K562 (cell line): ENCODE measurements around the gene DYNC2LI1. TPM values are rescaled to one million over a fixed set of nuclear protein-coding genes. Genes with fewer than 3 reads are reported as not detected.

ENCODE experiments used
- BRD9 ChIP-seq: fragments of 450-650 bp; IDR thresholded peaks from 2 replicates; pipeline ENCODE4 v1.6.1; 2018; ENCODE audit warnings: low read depth; ENCODE audit not compliant: partially characterized antibody
- ELF4 ChIP-seq: fragments of 450-650 bp; formaldehyde crosslinking; IDR thresholded peaks from 2 replicates; pipeline ENCODE4 v1.4.0; 2022; ENCODE audit warnings: missing genetic modification characterization
- ESRRA ChIP-seq: fragments of 450-650 bp; IDR thresholded peaks from 2 replicates; pipeline ENCODE4 v1.6.1; 2014; ENCODE audit warnings: low read depth, mild to moderate bottlenecking, moderate library complexity, borderline replicate concordance
- GATAD2B ChIP-seq: fragments of 450-650 bp; IDR thresholded peaks from 2 replicates; pipeline ENCODE4 v1.6.1; 2017; ENCODE audit warnings: mild to moderate bottlenecking, borderline replicate concordance
- HMGN3 ChIP-seq: IDR thresholded peaks from 2 replicates; pipeline ENCODE4 v1.6.1; 2011; ENCODE audit warnings: borderline replicate concordance, low read depth, mild to moderate bottlenecking, mixed read lengths, low read length; ENCODE audit not compliant: insufficient read length; ENCODE audit errors: extremely low read depth
- MTA1 ChIP-seq: fragments of 450-650 bp; IDR thresholded peaks from 2 replicates; pipeline ENCODE4 v1.6.1; 2017; ENCODE audit warnings: borderline replicate concordance
- PHB2 ChIP-seq: fragments of 450-650 bp; IDR thresholded peaks from 2 replicates; pipeline ENCODE4 v1.6.1; 2017; ENCODE audit warnings: low read depth
- SAFB2 ChIP-seq: fragments of 200-400 bp; formaldehyde crosslinking; IDR thresholded peaks from 2 replicates; pipeline ENCODE4 v1.6.1; 2018; ENCODE audit warnings: borderline replicate concordance, low read length, low read depth, moderate library complexity; ENCODE audit not compliant: severe bottlenecking
- SMAD1 ChIP-seq: fragments of 150-350 bp; IDR thresholded peaks from 2 replicates; pipeline ENCODE4 v1.6.1; 2014; ENCODE audit warnings: low read length, low read depth; ENCODE audit not compliant: partially characterized antibody
- SMAD3 ChIP-seq: fragments of 450-650 bp; formaldehyde crosslinking; conservative IDR thresholded peaks from 2 replicates; pipeline ENCODE4 v1.4.0; 2020; ENCODE audit warnings: mild to moderate bottlenecking
- ZBTB17 ChIP-seq: fragments of 450-650 bp; formaldehyde crosslinking; IDR thresholded peaks from 2 replicates; pipeline ENCODE4 v1.4.0; 2020; ENCODE audit warnings: mild to moderate bottlenecking
- ZNF76 ChIP-seq: fragments of 250-450 bp; sonication (Bioruptor Pico); IDR thresholded peaks from 2 replicates; pipeline ENCODE4 v1.4.0; 2020; ENCODE audit warnings: mild to moderate bottlenecking, moderate library complexity, borderline replicate concordance
- ZNF79 ChIP-seq: fragments of 250-450 bp; sonication (Bioruptor Pico); IDR thresholded peaks from 2 replicates; pipeline ENCODE4 v1.4.0; 2020; ENCODE audit warnings: low read depth, mild to moderate bottlenecking, moderate library complexity
- polyA plus RNA-seq, 8 experiments: library from polyadenylated mRNA; depleted of rRNA in 4 of 8; stranded (reverse) in 5 of 8; unstranded in 3 of 8; fragments of >200 nt; fragmentation: Nextera tagmentation in 2 of 8; fragmentation: Illumina TruSeq in 1 of 8; extraction: Ambion mirVana in 2 of 8; extraction: Trizol in 1 of 8; gene quantifications; 2 replicates each; pipeline versions ENCODE4 v1.2.1 to v1.2.3, GENCODE V29; 2011 to 2014; ENCODE audit warnings: inconsistent platforms in 1 of 8, missing spikeins in 1 of 8
- total RNA-seq, 7 experiments: library from RNA; depleted of rRNA in 6 of 7; stranded (reverse); fragments of >200 nt in 6 of 7; fragmentation: Illumina TruSeq in 2 of 7; extraction: Trizol in 2 of 7; gene quantifications; 2 replicates each; pipeline versions ENCODE4 v1.2.1 to v1.2.3, GENCODE V29; 2011 to 2021; ENCODE audit warnings: low replicate concordance in 1 of 7
- TF ChIP-seq, protein P1 (sequence below): sonication (generic); formaldehyde crosslinking; IDR thresholded peaks from 2 replicates; pipeline ENCODE4 v1.8.0; 2022; ENCODE audit warnings: mild to moderate bottlenecking, missing genetic modification reagents
- TF ChIP-seq, protein P2 (sequence below), 2 experiments: fragments of 450-650 bp in 1 of 2; sonication (generic) in 1 of 2; formaldehyde crosslinking; conservative IDR thresholded peaks; 2 replicates each; pipeline versions ENCODE4 v1.4.0 to v1.8.1; 2020 to 2022; ENCODE audit warnings: mild to moderate bottlenecking in 1 of 2, missing genetic modification reagents in 1 of 2
- TF ChIP-seq, protein P3 (sequence below), 2 experiments: fragments of 450-650 bp; conservative IDR thresholded peaks; 2 replicates each; pipeline ENCODE4 v1.6.1; 2017; ENCODE audit warnings: mild to moderate bottlenecking in 2 of 2, moderate library complexity in 2 of 2
- TF ChIP-seq, protein P4 (sequence below): sonication (generic); formaldehyde crosslinking; IDR thresholded peaks from 2 replicates; pipeline ENCODE4 v1.8.1; 2022; ENCODE audit warnings: missing genetic modification reagents
- TF ChIP-seq, protein P5 (sequence below): fragments of 450-650 bp; IDR thresholded peaks from 2 replicates; pipeline ENCODE4 v1.6.1; 2016

DYNC2LI1 gene
- total and polyA plus RNA-seq, 9 of the 15 experiments (the other 6 are each of a cell fraction or from before 2014, with no cell fraction given) = 12.5 to 42.2 (median 25.8) TPM

DNA sequence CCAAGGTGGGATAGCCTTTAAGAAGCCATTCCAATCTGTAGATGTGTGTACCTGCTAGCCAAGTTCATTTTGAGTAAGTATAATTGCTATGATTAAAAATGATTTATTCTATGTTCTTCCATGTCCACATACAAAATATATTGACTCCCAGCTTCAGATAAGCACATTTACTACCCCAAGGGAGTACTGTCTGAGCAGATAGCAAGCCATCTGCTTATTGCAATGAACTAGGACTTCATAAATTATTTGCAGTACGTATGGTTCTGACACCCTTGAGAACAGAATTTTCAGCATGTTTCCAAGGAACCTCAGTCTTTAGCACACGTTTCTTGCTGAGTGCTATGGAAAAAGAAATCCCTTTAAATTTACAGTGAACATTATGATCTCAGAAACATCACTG, 36.6 kb downstream of the DYNC2LI1 start (continued):
- TF ChIP-seq MTA1 (no peak), PHB2 (no peak), ZNF76 (CRISPR knock-in tag) (no peak), SMAD1 (no peak), ZBTB17 (CRISPR knock-in tag) (no peak), SAFB2 (no peak), BRD9 (no peak), ELF4 (no peak), SMAD3 (CRISPR knock-in tag) (no peak), GATAD2B (no peak), HMGN3 (no peak), ESRRA (no peak), ZNF79 (CRISPR knock-in tag) (no peak)
- TF ChIP-seq, protein P1, sequence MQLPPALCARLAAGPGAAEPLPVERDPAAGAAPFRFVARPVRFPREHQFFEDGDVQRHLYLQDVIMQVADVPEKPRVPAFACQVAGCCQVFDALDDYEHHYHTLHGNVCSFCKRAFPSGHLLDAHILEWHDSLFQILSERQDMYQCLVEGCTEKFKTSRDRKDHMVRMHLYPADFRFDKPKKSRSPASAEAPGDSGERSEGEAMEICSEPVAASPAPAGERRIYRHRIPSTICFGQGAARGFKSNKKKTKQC = no peak
- TF ChIP-seq, protein P2, sequence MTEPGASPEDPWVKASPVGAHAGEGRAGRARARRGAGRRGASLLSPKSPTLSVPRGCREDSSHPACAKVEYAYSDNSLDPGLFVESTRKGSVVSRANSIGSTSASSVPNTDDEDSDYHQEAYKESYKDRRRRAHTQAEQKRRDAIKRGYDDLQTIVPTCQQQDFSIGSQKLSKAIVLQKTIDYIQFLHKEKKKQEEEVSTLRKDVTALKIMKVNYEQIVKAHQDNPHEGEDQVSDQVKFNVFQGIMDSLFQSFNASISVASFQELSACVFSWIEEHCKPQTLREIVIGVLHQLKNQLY (CRISPR knock-in tag; conservative IDR thresholded peaks at IDR 0.05) = no peak
- TF ChIP-seq, protein P3, sequence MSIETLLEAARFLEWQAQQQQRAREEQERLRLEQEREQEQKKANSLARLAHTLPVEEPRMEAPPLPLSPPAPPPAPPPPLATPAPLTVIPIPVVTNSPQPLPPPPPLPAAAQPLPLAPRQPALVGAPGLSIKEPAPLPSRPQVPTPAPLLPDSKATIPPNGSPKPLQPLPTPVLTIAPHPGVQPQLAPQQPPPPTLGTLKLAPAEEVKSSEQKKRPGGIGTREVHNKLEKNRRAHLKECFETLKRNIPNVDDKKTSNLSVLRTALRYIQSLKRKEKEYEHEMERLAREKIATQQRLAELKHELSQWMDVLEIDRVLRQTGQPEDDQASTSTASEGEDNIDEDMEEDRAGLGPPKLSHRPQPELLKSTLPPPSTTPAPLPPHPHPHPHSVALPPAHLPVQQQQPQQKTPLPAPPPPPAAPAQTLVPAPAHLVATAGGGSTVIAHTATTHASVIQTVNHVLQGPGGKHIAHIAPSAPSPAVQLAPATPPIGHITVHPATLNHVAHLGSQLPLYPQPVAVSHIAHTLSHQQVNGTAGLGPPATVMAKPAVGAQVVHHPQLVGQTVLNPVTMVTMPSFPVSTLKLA (conservative IDR thresholded peaks at IDR 0.05) = no peak
- TF ChIP-seq, protein P4, sequence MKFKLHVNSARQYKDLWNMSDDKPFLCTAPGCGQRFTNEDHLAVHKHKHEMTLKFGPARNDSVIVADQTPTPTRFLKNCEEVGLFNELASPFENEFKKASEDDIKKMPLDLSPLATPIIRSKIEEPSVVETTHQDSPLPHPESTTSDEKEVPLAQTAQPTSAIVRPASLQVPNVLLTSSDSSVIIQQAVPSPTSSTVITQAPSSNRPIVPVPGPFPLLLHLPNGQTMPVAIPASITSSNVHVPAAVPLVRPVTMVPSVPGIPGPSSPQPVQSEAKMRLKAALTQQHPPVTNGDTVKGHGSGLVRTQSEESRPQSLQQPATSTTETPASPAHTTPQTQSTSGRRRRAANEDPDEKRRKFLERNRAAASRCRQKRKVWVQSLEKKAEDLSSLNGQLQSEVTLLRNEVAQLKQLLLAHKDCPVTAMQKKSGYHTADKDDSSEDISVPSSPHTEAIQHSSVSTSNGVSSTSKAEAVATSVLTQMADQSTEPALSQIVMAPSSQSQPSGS (CRISPR knock-in tag) = no peak
- TF ChIP-seq, protein P5, sequence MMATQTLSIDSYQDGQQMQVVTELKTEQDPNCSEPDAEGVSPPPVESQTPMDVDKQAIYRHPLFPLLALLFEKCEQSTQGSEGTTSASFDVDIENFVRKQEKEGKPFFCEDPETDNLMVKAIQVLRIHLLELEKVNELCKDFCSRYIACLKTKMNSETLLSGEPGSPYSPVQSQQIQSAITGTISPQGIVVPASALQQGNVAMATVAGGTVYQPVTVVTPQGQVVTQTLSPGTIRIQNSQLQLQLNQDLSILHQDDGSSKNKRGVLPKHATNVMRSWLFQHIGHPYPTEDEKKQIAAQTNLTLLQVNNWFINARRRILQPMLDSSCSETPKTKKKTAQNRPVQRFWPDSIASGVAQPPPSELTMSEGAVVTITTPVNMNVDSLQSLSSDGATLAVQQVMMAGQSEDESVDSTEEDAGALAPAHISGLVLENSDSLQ = peak; percentile 41; the same call in 1 of the 2 replicates
